Thymus (tissue), 11 donors: ENCODE data around the gene CHST9. TPM values are rescaled to one million over a fixed set of nuclear protein-coding genes. Genes with fewer than 3 reads are reported as not detected.
"Not testable (repeated sequence)": the region's sequence is repeated elsewhere in the genome, so short reads cannot be mapped to it uniquely, and the experiment has no call there.

Source experiments
- DNase-seq, 9 donors: peaks; one replicate each; pipeline ENCODE4 v3.0.0-alpha.2; 2013; ENCODE audit warnings: low spot score in 9 of 9, low read depth in 6 of 9, missing footprints in 1 of 9
- H3K27ac ChIP-seq, 2 donors: one replicate each; pipeline ENCODE4 v1.5.1; 2013; ENCODE audit warnings: control low read depth in 1 of 2, low read depth in 1 of 2, low read length in 1 of 2, mild to moderate bottlenecking in 1 of 2, moderate library complexity in 1 of 2
- H3K27me3 ChIP-seq, 2 donors: one replicate each; pipeline ENCODE4 v1.5.1; 2013; ENCODE audit warnings: low read length in 1 of 2; ENCODE audit not compliant: control insufficient read depth in 2 of 2, insufficient read depth in 1 of 2
- H3K36me3 ChIP-seq, 2 donors: one replicate each; pipeline ENCODE4 v1.5.1; 2013; ENCODE audit warnings: low read length in 1 of 2, mild to moderate bottlenecking in 1 of 2, moderate library complexity in 1 of 2; ENCODE audit not compliant: control insufficient read depth in 2 of 2, insufficient read depth in 2 of 2
- H3K4me1 ChIP-seq, 2 donors: one replicate each; pipeline ENCODE4 v1.5.1; 2013; ENCODE audit warnings: low read length in 2 of 2; ENCODE audit not compliant: control insufficient read depth in 2 of 2, insufficient read depth in 2 of 2
- H3K4me3 ChIP-seq, 2 donors: one replicate each; pipeline ENCODE4 v1.5.1; 2013; ENCODE audit warnings: low read length in 2 of 2, control low read depth in 1 of 2, mild to moderate bottlenecking in 1 of 2
- H3K9me3 ChIP-seq, 2 donors: one replicate each; pipeline ENCODE4 v1.5.1; 2013; ENCODE audit warnings: low read length in 1 of 2, mild to moderate bottlenecking in 1 of 2; ENCODE audit not compliant: control insufficient read depth in 2 of 2, insufficient read depth in 1 of 2
- WGBS: extraction: QIAGEN DNeasy Blood & Tissue Kit; methylation state at CpG from one replicate; pipeline ENCODE4 v1.1.7; 2013; 5-methylcytosine and 5-hydroxymethylcytosine counted together
- polyA plus RNA-seq: library from polyadenylated mRNA; stranded (reverse); fragments of 200-250 nt; gene quantifications from one replicate; pipeline ENCODE4 v1.2.3, GENCODE V29; 2013
- total RNA-seq: library from RNA; stranded (reverse); fragments of 120-200 nt; gene quantifications from one replicate; pipeline ENCODE4 v1.2.4, GENCODE V29; 2013
- donor health status: healthy.

CHST9 gene
- total and polyA plus RNA-seq, 2 donors, result 0.24 to 0.87 TPM

GRCh38 chr18:27181726-27182125 is 3.4 kb downstream of the CHST9 start:
- H3K27me3 ChIP-seq, result peaks cover 14 to 27% of the 10 kb centered on the region in 2 donors
- H3K36me3 ChIP-seq, result no peaks in the 10 kb centered on the region
- 55% methylated on average over 1 of the region's 1 CpG for WGBS
- no peaks in the 10 kb centered on the region for H3K4me1 ChIP-seq
- H3K27ac ChIP-seq, result no peak overlapping the region
- H3K9me3 ChIP-seq, result no peaks in the 10 kb centered on the region
- no peak overlapping the region for H3K4me3 ChIP-seq
- no peak for DNase-seq

GRCh38 chr18:27178424-27178823 is 6.7 kb downstream of the CHST9 start:
- H3K4me3 ChIP-seq, result no peak overlapping the region
- H3K36me3 ChIP-seq, result no peaks in the 10 kb centered on the region
- DNase-seq, result no peak
- H3K4me1 ChIP-seq, result no peaks in the 10 kb centered on the region
- peaks cover 0 to under 1% of the 10 kb centered on the region in 2 donors for H3K27me3 ChIP-seq
- no peaks in the 10 kb centered on the region for H3K9me3 ChIP-seq
- H3K27ac ChIP-seq, result no peak overlapping the region

GRCh38 chr18:27175914-27176313 is 9.2 kb downstream of the CHST9 start:
- no peaks in the 10 kb centered on the region for H3K9me3 ChIP-seq
- no peaks in the 10 kb centered on the region for H3K27me3 ChIP-seq
- no peak for DNase-seq
- 9% methylated on average over 1 of the region's 1 CpG for WGBS
- no peak overlapping the region for H3K4me3 ChIP-seq
- no peak overlapping the region for H3K27ac ChIP-seq
- no peaks in the 10 kb centered on the region for H3K4me1 ChIP-seq
- H3K36me3 ChIP-seq, result no peaks in the 10 kb centered on the region

GRCh38 chr18:27175245-27175644 is 9.9 kb downstream of the CHST9 start:
- H3K36me3 ChIP-seq, result no peaks in the 10 kb centered on the region
- WGBS, result 71% methylated on average over 2 of the region's 2 CpGs
- H3K27me3 ChIP-seq, result no peaks in the 10 kb centered on the region
- no peaks in the 10 kb centered on the region for H3K4me1 ChIP-seq
- H3K27ac ChIP-seq, result no peak overlapping the region
- no peak overlapping the region for H3K4me3 ChIP-seq
- H3K9me3 ChIP-seq, result no peaks in the 10 kb centered on the region
- no peak for DNase-seq

GRCh38 chr18:27171993-27172392 is 13.1 kb downstream of the CHST9 start:
- 80% methylated on average over 1 of the region's 1 CpG for WGBS

GRCh38 chr18:27165412-27165811 is 19.7 kb downstream of the CHST9 start:
- WGBS, result 93% methylated on average over 1 of the region's 1 CpG
- Histone ChIP-seq H3K36me3 (no peaks in the 10 kb centered on the region), H3K4me3 (no peak overlapping the region), H3K4me1 (no peaks in the 10 kb centered on the region), H3K9me3 (no peaks in the 10 kb centered on the region), H3K27ac (no peak overlapping the region), H3K27me3 (no peaks in the 10 kb centered on the region)
- no peak for DNase-seq

More at GRCh38 chr18:27171993-27172392, 13.1 kb downstream of the CHST9 start:
- no peak overlapping the region for H3K27ac ChIP-seq
- H3K36me3 ChIP-seq, result no peaks in the 10 kb centered on the region
- H3K27me3 ChIP-seq, result no peaks in the 10 kb centered on the region
- no peaks in the 10 kb centered on the region for H3K9me3 ChIP-seq
- H3K4me3 ChIP-seq, result no peak overlapping the region
- no peak for DNase-seq
- H3K4me1 ChIP-seq, result no peaks in the 10 kb centered on the region

GRCh38 chr18:27164905-27165304 is 20.2 kb downstream of the CHST9 start:
- H3K27me3 ChIP-seq, result no peaks in the 10 kb centered on the region
- no peak for DNase-seq
- no peak overlapping the region for H3K4me3 ChIP-seq
- WGBS, result 76% methylated on average over 3 of the region's 3 CpGs
- no peak overlapping the region for H3K27ac ChIP-seq
- H3K9me3 ChIP-seq, result no peaks in the 10 kb centered on the region
- H3K36me3 ChIP-seq, result no peaks in the 10 kb centered on the region
- H3K4me1 ChIP-seq, result no peaks in the 10 kb centered on the region

GRCh38 chr18:27163197-27163716 is 21.9 kb downstream of the CHST9 start:
- H3K9me3 ChIP-seq, DNase-seq, H3K4me3 ChIP-seq, H3K4me1 ChIP-seq, H3K27me3 ChIP-seq, H3K36me3 ChIP-seq, H3K27ac ChIP-seq: not testable (repeated sequence)
- 95% methylated on average over 12 of the region's 12 CpGs for whole genome bisulfite sequencing

- H3K36me3 ChIP-seq, H3K27ac ChIP-seq, H3K9me3 ChIP-seq, H3K4me3 ChIP-seq, DNase-seq, H3K4me1 ChIP-seq, H3K27me3 ChIP-seq: not testable (repeated sequence)
- WGBS, result 56% methylated on average over 5 of the region's 5 CpGs
These were observed 35.9 kb downstream of the CHST9 start for GRCh38 chr18:27149240-27149639.

- Histone ChIP-seq H3K9me3 (no peaks in the 10 kb centered on the region), H3K4me3 (no peak overlapping the region), H3K4me1 (no peaks in the 10 kb centered on the region), H3K27me3 (no peaks in the 10 kb centered on the region), H3K27ac (no peak overlapping the region), H3K36me3 (no peaks in the 10 kb centered on the region)
- WGBS, result 89% methylated on average over 3 of the region's 3 CpGs
- no peak for DNase-seq
These were observed 40.4 kb downstream of the CHST9 start for GRCh38 chr18:27144672-27145071.
